ENCODE data around the gene TAL1.
"Not testable (repeated sequence)": the region's sequence is repeated elsewhere in the genome, so short reads cannot be mapped to it uniquely, and the experiment has no call there.

TAL1 gene

GRCh38 chr1:47210666-47211065 lies 21.4 kb downstream of the TAL1 start:
- FAIRE-seq: no peak

GRCh38 chr1:47209725-47210325 lies 22.2 kb downstream of the TAL1 start:
- FAIRE-seq: no peak

- FAIRE-seq: no peak
Observed at GRCh38 chr1:47209091-47209490, 22.9 kb downstream of the TAL1 start.

- no peak for FAIRE-seq
Observed at GRCh38 chr1:47208374-47208850, 23.6 kb downstream of the TAL1 start.

- no peak for FAIRE-seq
Observed at GRCh38 chr1:47207803-47208373, 24.1 kb downstream of the TAL1 start.

- no peak for FAIRE-seq
Observed at GRCh38 chr1:47205918-47206317, 26.1 kb downstream of the TAL1 start.

- not testable (repeated sequence) for FAIRE-seq
Observed at GRCh38 chr1:47203504-47203903, 28.5 kb downstream of the TAL1 start.

GRCh38 chr1:47201179-47201578 lies 30.8 kb downstream of the TAL1 start:
- FAIRE-seq: no peak

GRCh38 chr1:47198214-47198613 lies 33.8 kb downstream of the TAL1 start:
- no peak for FAIRE-seq

- FAIRE-seq: no peak
Observed at GRCh38 chr1:47196622-47197021, 35.4 kb downstream of the TAL1 start.

GRCh38 chr1:47195981-47196380 lies 36.0 kb downstream of the TAL1 start:
- FAIRE-seq: not testable (repeated sequence)

- no peak for FAIRE-seq
Observed at GRCh38 chr1:47194311-47194710, 37.7 kb downstream of the TAL1 start.

- FAIRE-seq: not testable (repeated sequence)
Observed at GRCh38 chr1:47193496-47193895, 38.5 kb downstream of the TAL1 start.

- FAIRE-seq: no peak
Observed at GRCh38 chr1:47192458-47193384, 39.3 kb downstream of the TAL1 start.

- no peak for FAIRE-seq
Observed at GRCh38 chr1:47191940-47192457, 40.0 kb downstream of the TAL1 start.

GRCh38 chr1:47190857-47191256 lies 41.2 kb downstream of the TAL1 start:
- FAIRE-seq: no peak

GRCh38 chr1:47190509-47190855 lies 41.5 kb downstream of the TAL1 start:
- no peak for FAIRE-seq

GRCh38 chr1:47189844-47190508 lies 42.0 kb downstream of the TAL1 start, which contains the start of gene PDZK1IP1:
Gene PDZK1IP1, minus strand, starts transcription at chr1:47190036. Its CDS starts 104 bp downstream, at chr1:47189932.
- no peak for FAIRE-seq

GRCh38 chr1:47188791-47189785 lies 42.9 kb downstream of the TAL1 start:
- FAIRE-seq: no peak

- FAIRE-seq: no peak
Observed at GRCh38 chr1:47187926-47188250, 44.1 kb downstream of the TAL1 start.

- no peak for FAIRE-seq
Observed at GRCh38 chr1:47187231-47187925, 44.6 kb downstream of the TAL1 start.

All from A204.1 (cell line).